GM12878 (cell line): Measurements from ENCODE around the gene IP6K3. TPM values are rescaled to one million over a fixed set of nuclear protein-coding genes. Genes with fewer than 3 reads are reported as not detected.
A peak's percentile ranks its signal among the peaks of the same experiment; 100 is the strongest.

Experiments
- ATAC-seq: fragments of 200-7000 bp; cut with Tn5 transposase; 3 replicates; pipeline ENCODE4 v1.9.1; 2020; ENCODE audit warnings: mild to moderate bottlenecking, moderate library complexity
- BruUV-seq: library from RNA; stranded (reverse); fragments of 400-500 nt; replicated peaks from 2 replicates; lab custom pipeline; 2021; lab: Mats Ljungman, UMichigan
- CTCF ChIA-PET: fragments of 300-600 bp; sonication (Branson Sonifier 250); formaldehyde crosslinking; extraction: SDS; loops from one replicate; lab custom pipeline; 2021; ENCODE audit warnings: inconsistent platforms; lab: Yijun Ruan, JAX
- POLR2A ChIA-PET: fragments of 350-600 bp; formaldehyde crosslinking; extraction: SDS; loops from one replicate; lab custom pipeline; 2021; ENCODE audit warnings: inconsistent platforms; lab: Charles Lee
- RAD21 ChIA-PET: fragments of 300-600 bp; sonication (Branson Sonifier 250); formaldehyde crosslinking; loops from one replicate; lab custom pipeline; 2023; ENCODE audit warnings: antibody characterized with exemption; ENCODE audit not compliant: unreplicated experiment; lab: Charles Lee
- SMC1A ChIA-PET: fragments of 300-600 bp; sonication (Branson Sonifier 250); formaldehyde crosslinking; loops from one replicate; lab custom pipeline; 2023; ENCODE audit not compliant: unreplicated experiment, uncharacterized antibody; lab: Charles Lee
- DNase-seq: peaks from one replicate; pipeline ENCODE4 v3.0.0-alpha.2; 2011; ENCODE audit warnings: low read depth, low spot score
- FAIRE-seq: peaks from 3 replicates; lab custom pipeline; 2011; peaks lifted over from hg19 to GRCh38; lab: Jason Lieb, UNC
- H2AFZ ChIP-seq: 2 replicates; pipeline ENCODE4 v1.6.0; 2011; ENCODE audit warnings: low read depth, low read length, control low read depth; ENCODE audit not compliant: control insufficient read depth
- H3K27ac ChIP-seq: 2 replicates; pipeline ENCODE4 v1.5.1; 2011; ENCODE audit warnings: control low read depth; ENCODE audit not compliant: control insufficient read depth, insufficient read depth
- H3K27me3 ChIP-seq, 2 experiments: replicated peaks in 1 of 2; 2 replicates each; pipeline versions ENCODE4 v1.6.0 to v1.6.1; 2011; ENCODE audit warnings: low read length in 1 of 2; ENCODE audit not compliant: control insufficient read depth in 2 of 2, insufficient read depth in 2 of 2
- H3K36me3 ChIP-seq, 2 experiments: 2 replicates each; pipeline ENCODE4 v1.5.1; 2011; ENCODE audit warnings: low read length in 1 of 2; ENCODE audit not compliant: control insufficient read depth in 2 of 2, insufficient read depth in 2 of 2
- H3K4me1 ChIP-seq: 2 replicates; pipeline ENCODE4 v1.6.1; 2011; ENCODE audit warnings: mild to moderate bottlenecking, low read length, moderate library complexity, mixed read lengths; ENCODE audit not compliant: control insufficient read depth, insufficient read depth
- H3K4me2 ChIP-seq: 2 replicates; pipeline ENCODE4 v1.6.0; 2011; ENCODE audit warnings: control low read depth; ENCODE audit not compliant: control insufficient read depth, insufficient read depth
- H3K4me3 ChIP-seq: fragments of 200-600 bp; sonication (generic); 2 replicates; pipeline ENCODE4 v1.5.1; 2016
- H3K79me2 ChIP-seq: 2 replicates; pipeline ENCODE4 v1.6.0; 2011; ENCODE audit warnings: low read length; ENCODE audit not compliant: control insufficient read depth, insufficient read depth
- H3K9ac ChIP-seq: 2 replicates; pipeline ENCODE4 v1.8.0; 2011; ENCODE audit warnings: low read length, control low read depth, mixed read lengths; ENCODE audit not compliant: control insufficient read depth, insufficient read depth
- H3K9me3 ChIP-seq: replicated peaks from 3 replicates; pipeline ENCODE4 v1.5.1; 2011; ENCODE audit warnings: mild to moderate bottlenecking, low read length; ENCODE audit not compliant: control insufficient read depth, insufficient read depth
- H4K20me1 ChIP-seq: 2 replicates; pipeline ENCODE4 v1.6.0; 2011; ENCODE audit not compliant: control insufficient read depth, insufficient read depth
- ATF7 ChIP-seq: fragments of 450-650 bp; IDR thresholded peaks from 2 replicates; pipeline ENCODE4 v1.6.1; 2016; ENCODE audit warnings: low read depth, mild to moderate bottlenecking
- ESRRA ChIP-seq: IDR thresholded peaks from 2 replicates; pipeline ENCODE4 v1.6.1; 2012; ENCODE audit warnings: mild to moderate bottlenecking, low read length, improper control_type of control experiment
- WGBS: methylation state at CpG from one replicate; pipeline ENCODE4 v1.1.6; 2016; ENCODE audit warnings: low lambda C conversion rate; ENCODE audit not compliant: insufficient replicate concordance, insufficient coverage; ENCODE audit errors: missing lambda C conversion rate; 5-methylcytosine and 5-hydroxymethylcytosine counted together
- in situ Hi-C: fragments of 300-500 bp; cut with MboI; formaldehyde crosslinking; loops from 9 replicates; pipeline ENCODE4 v1.14.3; 2018; ENCODE audit warnings: mixed read lengths
- intact Hi-C: fragments of 100-400 bp; cut with micrococcal nuclease; formaldehyde crosslinking; loops from one replicate; pipeline ENCODE4 v1.14.2; 2022; ENCODE audit not compliant: unreplicated experiment
- polyA plus RNA-seq, 11 experiments: library from polyadenylated mRNA; depleted of rRNA in 4 of 11; unstranded in 6 of 11; stranded (reverse) in 5 of 11; fragments of >200 nt; fragmentation: Nextera tagmentation in 4 of 11; fragmentation: Illumina TruSeq in 1 of 11; extraction: Ambion mirVana in 4 of 11; extraction: Trizol in 1 of 11; gene quantifications; 1 replicate in 1 of 11; 2 replicates in 10 of 11; pipeline versions ENCODE4 v1.2.1 to v1.2.3, GENCODE V29; 2011 to 2016; ENCODE audit warnings: inconsistent platforms in 2 of 11, missing spikeins in 2 of 11, low read depth in 1 of 11
- total RNA-seq, 4 experiments: library from RNA; depleted of rRNA in 3 of 4; stranded (reverse); fragments of >200 nt in 3 of 4; fragmentation: Illumina TruSeq in 1 of 4; extraction: Trizol in 1 of 4; gene quantifications; 2 replicates each; pipeline versions ENCODE4 v1.2.1 to v1.2.3, GENCODE V29; 2013 to 2021
- TF ChIP-seq, protein P1 (sequence below): fragments of 450-650 bp; IDR thresholded peaks from 2 replicates; pipeline ENCODE4 v1.6.1; 2016; ENCODE audit warnings: mild to moderate bottlenecking, moderate library complexity, borderline replicate concordance
- TF ChIP-seq, protein P2 (sequence below): fragments of 450-650 bp; IDR thresholded peaks from 2 replicates; pipeline ENCODE4 v1.6.1; 2016; ENCODE audit warnings: mild to moderate bottlenecking

The IP6K3 gene
- total and polyA plus RNA-seq, 10 of the 15 experiments (the other 5 are each of a cell fraction or from before 2014, with no cell fraction given) = 0.02 to 0.15 (median 0.09) TPM; not detected in 7

DNA sequence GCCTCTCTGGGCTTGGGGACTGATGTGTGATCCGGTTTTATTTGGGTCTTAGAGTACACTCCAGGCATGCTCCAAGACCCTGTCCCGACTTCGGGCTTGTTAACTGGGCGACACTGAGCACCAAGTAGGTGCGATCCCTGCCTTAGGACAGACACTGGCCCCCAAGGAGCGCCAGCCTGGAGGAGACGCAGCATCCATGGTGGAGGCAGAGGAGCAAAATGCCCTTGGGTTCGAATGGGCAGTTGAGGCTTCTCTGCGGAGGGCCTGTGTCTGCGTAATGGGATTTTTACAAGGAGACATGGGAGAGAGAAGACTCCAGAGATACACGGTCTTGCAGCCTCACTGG, 42.8 kb upstream of the IP6K3 start:
- H3K9me3 ChIP-seq = no peaks in the 10 kb centered on the region
- in situ Hi-C loops = no loop called here
- ChIA-PET POLR2A (no interaction called here), SMC1A (interaction anchor here (1.0 kb wide), 1 partner anchor 16 kb away, joined by 3 read pairs; no protein-coding TSS in a partner anchor), CTCF (no interaction called here), RAD21 (interaction anchor here (0.6 kb wide), 1 partner anchor 41 kb away, joined by 3 read pairs; no protein-coding TSS in a partner anchor)
- no peaks in the 10 kb centered on the region for H3K27me3 ChIP-seq
- peaks cover 6% of the 10 kb centered on the region for H3K4me1 ChIP-seq
- no peak for FAIRE-seq
- peak overlapping the region; percentile 84 for H2AFZ ChIP-seq
- no peak for ATAC-seq
- intact Hi-C loops = no loop called here
- H3K79me2 ChIP-seq = peaks cover 30% of the 10 kb centered on the region
- no peak overlapping the region for H3K27ac ChIP-seq
- H4K20me1 ChIP-seq = no peaks in the 10 kb centered on the region; the same call in 1 of the 2 replicates
- peak overlapping the region; percentile 78 for H3K4me2 ChIP-seq
- WGBS = 66% methylated on average over 11 of the region's 11 CpGs
- DNase-seq = no peak
- no TSS peak for BruUV-seq
- H3K36me3 ChIP-seq = no peaks in the 10 kb centered on the region; a peak in 1 of 4 replicates
- H3K9ac ChIP-seq = no peak overlapping the region
- TF ChIP-seq, protein P1, sequence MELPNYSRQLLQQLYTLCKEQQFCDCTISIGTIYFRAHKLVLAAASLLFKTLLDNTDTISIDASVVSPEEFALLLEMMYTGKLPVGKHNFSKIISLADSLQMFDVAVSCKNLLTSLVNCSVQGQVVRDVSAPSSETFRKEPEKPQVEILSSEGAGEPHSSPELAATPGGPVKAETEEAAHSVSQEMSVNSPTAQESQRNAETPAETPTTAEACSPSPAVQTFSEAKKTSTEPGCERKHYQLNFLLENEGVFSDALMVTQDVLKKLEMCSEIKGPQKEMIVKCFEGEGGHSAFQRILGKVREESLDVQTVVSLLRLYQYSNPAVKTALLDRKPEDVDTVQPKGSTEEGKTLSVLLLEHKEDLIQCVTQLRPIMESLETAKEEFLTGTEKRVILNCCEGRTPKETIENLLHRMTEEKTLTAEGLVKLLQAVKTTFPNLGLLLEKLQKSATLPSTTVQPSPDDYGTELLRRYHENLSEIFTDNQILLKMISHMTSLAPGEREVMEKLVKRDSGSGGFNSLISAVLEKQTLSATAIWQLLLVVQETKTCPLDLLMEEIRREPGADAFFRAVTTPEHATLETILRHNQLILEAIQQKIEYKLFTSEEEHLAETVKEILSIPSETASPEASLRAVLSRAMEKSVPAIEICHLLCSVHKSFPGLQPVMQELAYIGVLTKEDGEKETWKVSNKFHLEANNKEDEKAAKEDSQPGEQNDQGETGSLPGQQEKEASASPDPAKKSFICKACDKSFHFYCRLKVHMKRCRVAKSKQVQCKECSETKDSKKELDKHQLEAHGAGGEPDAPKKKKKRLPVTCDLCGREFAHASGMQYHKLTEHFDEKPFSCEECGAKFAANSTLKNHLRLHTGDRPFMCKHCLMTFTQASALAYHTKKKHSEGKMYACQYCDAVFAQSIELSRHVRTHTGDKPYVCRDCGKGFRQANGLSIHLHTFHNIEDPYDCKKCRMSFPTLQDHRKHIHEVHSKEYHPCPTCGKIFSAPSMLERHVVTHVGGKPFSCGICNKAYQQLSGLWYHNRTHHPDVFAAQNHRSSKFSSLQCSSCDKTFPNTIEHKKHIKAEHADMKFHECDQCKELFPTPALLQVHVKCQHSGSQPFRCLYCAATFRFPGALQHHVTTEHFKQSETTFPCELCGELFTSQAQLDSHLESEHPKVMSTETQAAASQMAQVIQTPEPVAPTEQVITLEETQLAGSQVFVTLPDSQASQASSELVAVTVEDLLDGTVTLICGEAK = 0 out of 2 replicates have a peak, but pooled peaks have one; percentile 8
- TF ChIP-seq ATF7 = 0 out of 2 replicates have a peak, but pooled peaks have one; percentile 1
- TF ChIP-seq, protein P2, sequence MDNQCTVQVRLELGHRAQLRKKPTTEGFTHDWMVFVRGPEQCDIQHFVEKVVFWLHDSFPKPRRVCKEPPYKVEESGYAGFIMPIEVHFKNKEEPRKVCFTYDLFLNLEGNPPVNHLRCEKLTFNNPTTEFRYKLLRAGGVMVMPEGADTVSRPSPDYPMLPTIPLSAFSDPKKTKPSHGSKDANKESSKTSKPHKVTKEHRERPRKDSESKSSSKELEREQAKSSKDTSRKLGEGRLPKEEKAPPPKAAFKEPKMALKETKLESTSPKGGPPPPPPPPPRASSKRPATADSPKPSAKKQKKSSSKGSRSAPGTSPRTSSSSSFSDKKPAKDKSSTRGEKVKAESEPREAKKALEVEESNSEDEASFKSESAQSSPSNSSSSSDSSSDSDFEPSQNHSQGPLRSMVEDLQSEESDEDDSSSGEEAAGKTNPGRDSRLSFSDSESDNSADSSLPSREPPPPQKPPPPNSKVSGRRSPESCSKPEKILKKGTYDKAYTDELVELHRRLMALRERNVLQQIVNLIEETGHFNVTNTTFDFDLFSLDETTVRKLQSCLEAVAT = peak; percentile 89
- no peak for TF ChIP-seq ESRRA
- H3K4me3 ChIP-seq = peak overlapping the region; percentile 95; the same call in 1 of the 2 replicates
